ENCODE measurements around the gene NR0B2.
A peak's percentile ranks its signal among the peaks of the same experiment; 100 is the strongest.
"Not testable (repeated sequence)": the region's sequence is repeated elsewhere in the genome, so short reads cannot be mapped to it uniquely, and the experiment has no call there.

NR0B2 gene

GRCh38 chr1:26888231-26888630, 25.5 kb downstream of the NR0B2 start:
- no peak for DNase-seq

GRCh38 chr1:26887125-26887524, 26.6 kb downstream of the NR0B2 start:
- DNase-seq = peak; percentile 23

DNA sequence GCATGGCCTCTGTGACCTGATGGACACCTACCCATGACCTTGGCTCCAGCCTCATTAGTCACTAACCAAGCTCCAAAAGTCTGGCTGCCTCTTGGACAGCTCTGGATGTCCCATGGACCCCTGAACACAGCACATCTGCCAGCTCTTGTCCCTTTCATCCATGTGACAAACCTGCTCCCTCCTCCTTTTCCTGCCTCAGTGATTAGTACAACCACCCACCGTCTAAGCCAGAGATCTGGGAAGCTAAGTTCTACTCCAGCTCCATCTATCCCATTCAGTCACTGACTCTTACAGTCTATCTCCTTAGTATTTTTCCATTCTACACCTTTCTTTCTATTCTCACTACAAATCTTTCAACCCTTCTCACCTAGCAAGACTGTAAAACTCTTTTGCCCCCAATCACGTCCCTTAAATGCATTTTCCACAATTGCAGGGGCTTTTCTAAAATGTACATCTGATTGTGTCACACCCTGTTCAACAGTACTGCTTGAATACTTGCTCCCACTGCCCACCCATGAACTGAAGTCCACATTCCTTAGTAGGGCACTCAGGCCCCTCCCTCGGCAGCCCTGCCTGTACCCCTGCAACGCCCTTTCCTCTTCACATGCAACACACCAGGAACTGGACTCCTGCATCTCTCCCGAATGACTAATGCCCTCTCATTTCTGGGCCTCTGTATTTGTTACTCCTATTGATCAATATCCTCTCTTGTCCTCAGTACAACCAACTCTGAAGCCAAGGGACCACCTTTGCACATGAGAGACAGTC, 30.9 kb downstream of the NR0B2 start:
- DNase-seq = no peak

- not testable (repeated sequence) for DNase-seq
Observed at GRCh38 chr1:26881611-26882010, 32.2 kb downstream of the NR0B2 start.

- no peak for DNase-seq
Observed at GRCh38 chr1:26879793-26880192, 34.0 kb downstream of the NR0B2 start.

- DNase-seq = no peak
Observed at GRCh38 chr1:26877326-26877725, 36.4 kb downstream of the NR0B2 start.

- no peak for DNase-seq
Observed at GRCh38 chr1:26874896-26875295, 38.9 kb downstream of the NR0B2 start.

DNA sequence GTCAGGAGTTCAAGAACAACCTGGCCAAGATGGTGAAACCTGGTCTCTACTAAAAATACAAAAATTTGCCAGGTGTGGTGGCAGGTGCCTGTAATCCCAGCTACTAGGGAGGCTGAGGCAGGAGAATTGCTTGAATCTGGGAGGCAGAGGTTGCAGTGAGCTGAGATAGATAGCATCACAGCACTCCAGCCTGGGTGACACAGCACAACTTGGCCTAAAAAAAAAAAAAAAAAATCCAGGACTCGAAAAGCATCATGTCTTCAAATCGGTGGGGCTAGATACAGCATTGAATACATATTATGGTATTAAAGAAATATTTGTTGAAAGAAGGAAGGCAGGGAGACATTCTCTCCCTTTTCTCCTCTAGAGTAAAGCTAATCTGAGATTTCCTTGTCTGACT, 40.7 kb downstream of the NR0B2 start:
- DNase-seq = not testable (repeated sequence)

DNA sequence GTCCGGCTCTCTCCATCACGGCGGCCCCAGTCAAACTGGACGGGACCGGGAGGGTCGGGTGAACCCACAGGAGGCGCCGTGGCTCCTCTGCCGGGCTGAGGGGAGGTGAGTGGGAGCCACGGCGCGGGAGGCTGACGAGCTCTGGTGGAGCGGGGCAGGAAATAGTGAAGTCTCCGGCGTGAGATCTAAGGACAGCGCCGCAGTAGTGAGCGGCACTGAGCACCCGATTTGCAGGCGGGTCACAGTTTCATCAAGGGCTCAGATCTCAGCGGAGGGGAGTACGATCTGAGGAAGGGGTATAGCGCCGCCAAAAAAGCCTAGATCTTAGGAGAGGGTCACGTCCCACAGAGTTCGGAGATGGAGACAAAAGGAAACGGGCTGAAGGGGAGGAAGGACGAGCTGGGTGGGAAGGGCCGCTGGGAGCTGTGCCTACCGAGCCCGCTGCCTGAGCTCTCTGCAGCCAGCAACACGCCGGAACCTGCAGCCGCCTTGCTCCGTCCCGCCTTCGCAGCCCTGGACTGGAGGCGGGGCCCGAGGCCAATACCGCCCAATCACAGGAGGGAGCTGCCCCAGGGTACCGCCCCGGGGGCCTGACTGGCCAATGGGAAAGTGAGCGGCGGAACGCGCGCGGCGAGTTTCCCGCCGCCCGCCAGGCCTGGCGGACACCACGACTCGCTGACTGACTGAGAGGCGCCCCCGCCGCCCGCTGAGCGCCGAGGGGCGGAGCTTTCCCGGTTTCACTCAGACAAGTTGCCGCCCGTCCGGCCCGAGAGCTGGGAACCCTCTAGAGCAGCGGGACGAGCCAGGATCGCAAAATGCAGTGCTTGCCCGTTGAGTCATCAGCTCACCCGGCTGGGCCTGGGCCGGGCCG, 48.9 kb downstream of the NR0B2 start:
- DNase-seq = peak; percentile 98

GRCh38 chr1:26863685-26864077, 50.1 kb downstream of the NR0B2 start:
- no peak for DNase-seq

- DNase-seq = no peak
Observed at GRCh38 chr1:26862781-26863684, 50.7 kb downstream of the NR0B2 start, which contains the start of gene SFN. Gene SFN, plus strand, starts transcription at chr1:26863149. Its CDS starts 64 bp downstream, at chr1:26863213.

DNA sequence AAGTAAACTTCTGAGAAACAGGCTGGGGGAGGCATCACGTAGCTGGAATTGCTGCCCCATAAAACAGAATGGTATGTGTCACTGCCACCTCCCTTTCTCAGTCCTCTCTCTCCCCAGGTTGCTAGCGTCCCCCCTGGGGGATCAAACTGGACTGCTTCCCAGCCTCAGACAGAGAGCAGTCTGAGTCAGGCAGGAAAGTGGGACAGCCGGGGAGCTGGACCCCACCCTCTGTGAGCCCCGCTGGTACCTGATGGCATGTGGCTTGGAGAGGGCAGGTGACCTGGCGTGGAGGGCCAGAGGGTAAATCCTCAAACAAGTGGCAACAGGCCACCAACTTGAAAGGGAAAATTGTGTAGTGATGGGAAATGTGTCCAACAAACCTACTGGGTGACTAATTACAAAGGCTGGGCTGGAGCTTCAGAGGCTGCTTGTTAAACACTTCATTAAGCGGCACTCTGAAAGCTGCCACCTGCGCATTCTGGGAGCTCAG, 51.8 kb downstream of the NR0B2 start:
- DNase-seq = peak; percentile 20
